ENCODE results near the gene POP7.

Gene POP7

GRCh38 chr7:100679129-100679926, 26.6 kb upstream of the POP7 start:
- DNase-seq, result no peak

GRCh38 chr7:100679927-100680575, 25.9 kb upstream of the POP7 start:
- DNase-seq, result no peak

GRCh38 chr7:100680576-100681271, 25.2 kb upstream of the POP7 start:
- DNase-seq, result no peak

GRCh38 chr7:100681491-100682227, 24.3 kb upstream of the POP7 start:
- no peak for DNase-seq

- DNase-seq, result no peak
These were observed 23.6 kb upstream of the POP7 start for GRCh38 chr7:100682228-100682741.

- DNase-seq, result no peak
These were observed 22.8 kb upstream of the POP7 start for GRCh38 chr7:100682991-100683658.

GRCh38 chr7:100683659-100684533, 22.0 kb upstream of the POP7 start:
- DNase-seq, result no peak

GRCh38 chr7:100684534-100685042, 21.3 kb upstream of the POP7 start:
- no peak for DNase-seq

- no peak for DNase-seq
These were observed 20.8 kb upstream of the POP7 start for GRCh38 chr7:100685049-100685605.

- DNase-seq, result no peak
These were observed 20.2 kb upstream of the POP7 start for GRCh38 chr7:100685631-100686145.

GRCh38 chr7:100686201-100686821, 19.6 kb upstream of the POP7 start:
- no peak for DNase-seq

- DNase-seq, result no peak
These were observed 19.1 kb upstream of the POP7 start for GRCh38 chr7:100686822-100687211.

GRCh38 chr7:100687261-100687660, 18.7 kb upstream of the POP7 start:
- no peak for DNase-seq

- no peak for DNase-seq
These were observed 18.1 kb upstream of the POP7 start for GRCh38 chr7:100687751-100688300.

- no peak for DNase-seq
These were observed 17.5 kb upstream of the POP7 start for GRCh38 chr7:100688326-100688860.

GRCh38 chr7:100689230-100690135, 16.4 kb upstream of the POP7 start:
- no peak for DNase-seq

GRCh38 chr7:100691676-100692577, 14.0 kb upstream of the POP7 start:
- DNase-seq, result peak; percentile 85 to 90

All from activated CD4-positive, alpha-beta T cell treated with anti-CD3 and anti-CD28 coated beads, Interleukin-2, amount 50 U/mL, for 48 hours (primary cell).